ENCODE data around the gene IMPG1. TPM values are rescaled to one million over a fixed set of nuclear protein-coding genes. Genes with fewer than 3 reads are reported as not detected.

The IMPG1 gene
- total RNA-seq, 4 donors from 2014 or later, result not detected

DNA sequence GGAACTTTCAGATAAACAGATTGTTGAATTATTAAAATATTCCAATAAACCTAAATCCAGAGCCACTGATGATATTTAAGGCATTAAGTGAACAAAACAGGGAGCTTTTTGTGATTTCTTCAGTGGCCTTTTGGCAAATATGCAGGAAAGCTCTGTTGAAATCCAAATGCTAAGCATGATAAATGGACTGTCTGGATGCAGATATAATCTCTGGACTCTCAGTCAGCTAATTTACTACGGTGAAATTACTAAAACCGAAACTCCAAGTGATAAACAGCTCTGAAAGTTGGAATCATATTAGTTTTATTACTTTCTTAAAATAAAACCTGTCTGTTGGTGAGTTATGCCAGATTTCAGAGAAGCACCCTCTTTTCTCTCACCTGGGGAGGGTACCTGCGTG lies 120.3 kb downstream of the IMPG1 start:
- no peak for TF ChIP-seq CTCF (IDR thresholded peaks at IDR 0.05; ENCODE audit: low read depth)

DNA sequence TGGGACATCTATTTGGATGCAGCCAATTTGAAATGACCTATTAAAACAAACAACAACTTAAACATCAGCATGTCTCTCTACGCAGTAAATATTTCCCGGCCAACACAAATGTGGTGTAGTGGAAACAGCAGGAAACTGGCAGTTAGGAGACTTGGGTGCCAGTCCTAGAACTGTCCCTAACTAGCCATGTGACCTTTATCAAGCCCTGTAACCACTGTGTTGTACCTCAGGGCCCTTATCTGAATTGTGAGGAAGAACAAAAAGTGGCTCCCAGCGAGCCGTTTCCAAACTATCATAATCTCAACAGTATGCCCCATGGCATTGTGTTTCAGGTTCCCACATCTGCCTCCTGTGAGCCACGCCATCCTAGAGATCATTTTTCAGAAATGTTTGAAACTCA lies 124.5 kb downstream of the IMPG1 start:
- TF ChIP-seq CTCF (IDR thresholded peaks at IDR 0.05; ENCODE audit: low read depth), result no peak

- no peak for TF ChIP-seq CTCF (IDR thresholded peaks at IDR 0.05; ENCODE audit: low read depth)
Measured at GRCh38 chr6:75946146-75946831, 126.2 kb downstream of the IMPG1 start.

- no peak for TF ChIP-seq CTCF (IDR thresholded peaks at IDR 0.05; ENCODE audit: low read depth)
Measured at GRCh38 chr6:75943381-75943780, 129.1 kb downstream of the IMPG1 start.

GRCh38 chr6:75941509-75941908 lies 131.0 kb downstream of the IMPG1 start:
- TF ChIP-seq CTCF (IDR thresholded peaks at IDR 0.05; ENCODE audit: low read depth), result no peak

- TF ChIP-seq CTCF (IDR thresholded peaks at IDR 0.05; ENCODE audit: low read depth), result no peak
Measured at GRCh38 chr6:75940564-75940963, 131.9 kb downstream of the IMPG1 start.

- TF ChIP-seq CTCF (IDR thresholded peaks at IDR 0.05; ENCODE audit: low read depth), result no peak
Measured at GRCh38 chr6:75937846-75938245, 134.6 kb downstream of the IMPG1 start.
